Keratinocyte (primary cell): ENCODE data around the gene SPATS2L. TPM values are rescaled to one million over a fixed set of nuclear protein-coding genes. Genes with fewer than 3 reads are reported as not detected.

Experiments used
- DNase-seq: peaks from one replicate; pipeline ENCODE4 v3.0.0-alpha.2; 2011; ENCODE audit warnings: low read depth, missing footprints, low spot score
- FAIRE-seq: peaks from 2 replicates; lab custom pipeline; 2011; peaks lifted over from hg19 to GRCh38; lab: Jason Lieb, UNC
- H2AFZ ChIP-seq: 2 replicates; pipeline ENCODE4 v1.6.0; 2012; ENCODE audit warnings: low read length, control low read depth, inconsistent platforms; ENCODE audit not compliant: control insufficient read depth
- H3K27ac ChIP-seq: 2 replicates; pipeline ENCODE4 v1.5.1; 2011; ENCODE audit warnings: low read length; ENCODE audit not compliant: control insufficient read depth, insufficient read depth
- H3K27me3 ChIP-seq: 3 replicates; pipeline ENCODE4 v1.6.0; 2011; ENCODE audit warnings: low read length; ENCODE audit not compliant: control insufficient read depth, insufficient read depth; ENCODE audit errors: extremely low read depth
- H3K36me3 ChIP-seq, 2 experiments: 2 replicates in 1 of 2; 3 replicates in 1 of 2; pipeline ENCODE4 v1.5.1; 2011; ENCODE audit warnings: low read length in 2 of 2, mild to moderate bottlenecking in 1 of 2; ENCODE audit not compliant: control insufficient read depth in 2 of 2, insufficient read depth in 2 of 2; ENCODE audit errors: extremely low read depth in 1 of 2
- H3K4me1 ChIP-seq: 3 replicates; pipeline ENCODE4 v1.5.1; 2011; ENCODE audit warnings: low read length; ENCODE audit not compliant: control insufficient read depth, insufficient read depth; ENCODE audit errors: extremely low read depth
- H3K4me2 ChIP-seq: 3 replicates; pipeline ENCODE4 v1.6.0; 2011; ENCODE audit warnings: low read depth, low read length; ENCODE audit not compliant: control insufficient read depth, insufficient read depth; ENCODE audit errors: extremely low read depth
- H3K4me3 ChIP-seq, 3 experiments: fragments of 200-600 bp in 1 of 3; sonication (generic) in 1 of 3; 2 replicates in 2 of 3; 3 replicates in 1 of 3; pipeline ENCODE4 v1.5.1; 2011 to 2016; ENCODE audit warnings: low read length in 3 of 3, mild to moderate bottlenecking in 3 of 3, control low read depth in 2 of 3, inconsistent platforms in 1 of 3, low read depth in 1 of 3, mixed read lengths in 1 of 3, mixed run types in 1 of 3, moderate library complexity in 1 of 3; ENCODE audit not compliant: control insufficient read depth in 2 of 3, insufficient read depth in 2 of 3; ENCODE audit errors: extremely low read depth in 1 of 3
- H3K79me2 ChIP-seq: 2 replicates; pipeline ENCODE4 v1.6.0; 2012; ENCODE audit warnings: low read length; ENCODE audit not compliant: control insufficient read depth, insufficient read depth
- H3K9ac ChIP-seq: 3 replicates; pipeline ENCODE4 v1.6.0; 2011; ENCODE audit warnings: low read length; ENCODE audit not compliant: control insufficient read depth, insufficient read depth; ENCODE audit errors: extremely low read depth
- H3K9me1 ChIP-seq: 3 replicates; pipeline ENCODE4 v1.6.0; 2011; ENCODE audit warnings: low read length; ENCODE audit not compliant: control insufficient read depth, insufficient read depth; ENCODE audit errors: extremely low read depth
- H3K9me3 ChIP-seq: 2 replicates; pipeline ENCODE4 v1.5.1; 2012; ENCODE audit warnings: low read depth, low read length; ENCODE audit not compliant: control insufficient read depth
- H4K20me1 ChIP-seq: 3 replicates; pipeline ENCODE4 v1.6.0; 2011; ENCODE audit warnings: low read length; ENCODE audit not compliant: control insufficient read depth, insufficient read depth; ENCODE audit errors: extremely low read depth
- CTCF ChIP-seq, 3 experiments: IDR thresholded peaks in 1 of 3; conservative IDR thresholded peaks in 1 of 3; optimal IDR thresholded peaks in 1 of 3; 2 replicates in 2 of 3; 3 replicates in 1 of 3; pipeline versions ENCODE3 to v1.5.1; 2011; ENCODE audit warnings: low read length in 3 of 3, mild to moderate bottlenecking in 3 of 3, moderate library complexity in 2 of 3, control low read depth in 1 of 3, inconsistent platforms in 1 of 3; ENCODE audit not compliant: insufficient read depth in 2 of 3; ENCODE audit errors: extremely low read depth in 1 of 3
- EZH2 ChIP-seq: IDR thresholded peaks from one replicate; pipeline ENCODE4 v1.6.1; 2012; ENCODE audit warnings: inconsistent platforms, mild to moderate bottlenecking, low read length, moderate library complexity
- dilution Hi-C: fragments of 300-500 bp; cut with MboI; formaldehyde crosslinking; loops from one replicate; pipeline ENCODE4 v1.7.0; 2020; ENCODE audit warnings: low sequenced_read_pairs; ENCODE audit not compliant: extremely low pct_ligation_motif_present
- polyA plus RNA-seq, 5 experiments: library from polyadenylated mRNA; depleted of rRNA in 3 of 5; stranded (reverse) in 3 of 5; stranded (forward) in 1 of 5; unstranded in 1 of 5; fragments of >200 nt; gene quantifications; 1 replicate in 1 of 5; 2 replicates in 3 of 5; 3 replicates in 1 of 5; pipeline versions ENCODE4 v1.2.1 to v1.2.3, GENCODE V29; 2011 to 2012; ENCODE audit warnings: missing spikeins in 2 of 5, low read depth in 1 of 5, low replicate concordance in 1 of 5

Gene SPATS2L
- polyA plus RNA-seq, 1 donor (not counting 4 experiments of a cell fraction or from before 2014, with no cell fraction given), result 95.3 TPM

- H3K27ac ChIP-seq, result no peak overlapping the region
- H3K79me2 ChIP-seq, result no peaks in the 10 kb centered on the region
- no peaks in the 10 kb centered on the region for H3K9me3 ChIP-seq
- H4K20me1 ChIP-seq, result no peaks in the 10 kb centered on the region
- H3K27me3 ChIP-seq, result no peaks in the 10 kb centered on the region
- FAIRE-seq (no peak), DNase-seq (no peak)
- no peak overlapping the region for H2AFZ ChIP-seq
- H3K4me1 ChIP-seq, result peaks cover 20% of the 10 kb centered on the region
- H3K36me3 ChIP-seq, result no peaks in the 10 kb centered on the region
- TF ChIP-seq CTCF (optimal IDR thresholded peaks at IDR 0.05 in 1 of 3, IDR thresholded peaks at IDR 0.05 in 1 of 3, conservative IDR thresholded peaks at IDR 0.05 in 1 of 3; ENCODE audit: extremely low read depth in 1 of 3, insufficient read depth in 2 of 3, low read length in 3 of 3), result no peak
- no peak for TF ChIP-seq EZH2
- H3K4me3 ChIP-seq, result no peak overlapping the region
- no peak overlapping the region for H3K4me2 ChIP-seq
- dilution Hi-C loops, result no loop called here
- no peaks in the 10 kb centered on the region for H3K9me1 ChIP-seq
- H3K9ac ChIP-seq, result no peak overlapping the region
These were observed 32.1 kb upstream of the SPATS2L start for GRCh38 chr2:200274116-200275075.

GRCh38 chr2:200275295-200276013 lies 31.0 kb upstream of the SPATS2L start:
- Histone ChIP-seq H3K9me1 (no peaks in the 10 kb centered on the region), H3K9me3 (no peaks in the 10 kb centered on the region), H3K4me3 (no peak overlapping the region), H3K79me2 (no peaks in the 10 kb centered on the region), H3K4me1 (peaks cover 28% of the 10 kb centered on the region), H4K20me1 (no peaks in the 10 kb centered on the region), H3K9ac (no peak overlapping the region), H3K27me3 (no peaks in the 10 kb centered on the region), H3K4me2 (no peak overlapping the region), H2AFZ (no peak overlapping the region), H3K36me3 (no peaks in the 10 kb centered on the region), H3K27ac (no peak overlapping the region)
- DNase-seq, result no peak
- no peak for TF ChIP-seq CTCF (optimal IDR thresholded peaks at IDR 0.05 in 1 of 3, IDR thresholded peaks at IDR 0.05 in 1 of 3, conservative IDR thresholded peaks at IDR 0.05 in 1 of 3; ENCODE audit: extremely low read depth in 1 of 3, insufficient read depth in 2 of 3, low read length in 3 of 3)
- TF ChIP-seq EZH2, result no peak
- dilution Hi-C loops, result no loop called here
- FAIRE-seq, result no peak
